Measurements from ENCODE around the gene FAM162B.
"Not testable (repeated sequence)": the region's sequence is repeated elsewhere in the genome, so short reads cannot be mapped to it uniquely, and the experiment has no call there.

The FAM162B gene

GRCh38 chr6:116726947-116727346 lies 38.6 kb downstream of the FAM162B start:
- no peak for DNase-seq (ENCODE audit: low spot score)

GRCh38 chr6:116714761-116715160 lies 50.8 kb downstream of the FAM162B start:
- DNase-seq (ENCODE audit: low spot score) = no peak

- no peak for DNase-seq (ENCODE audit: low spot score)
Observed at GRCh38 chr6:116714296-116714695, 51.2 kb downstream of the FAM162B start.

DNA sequence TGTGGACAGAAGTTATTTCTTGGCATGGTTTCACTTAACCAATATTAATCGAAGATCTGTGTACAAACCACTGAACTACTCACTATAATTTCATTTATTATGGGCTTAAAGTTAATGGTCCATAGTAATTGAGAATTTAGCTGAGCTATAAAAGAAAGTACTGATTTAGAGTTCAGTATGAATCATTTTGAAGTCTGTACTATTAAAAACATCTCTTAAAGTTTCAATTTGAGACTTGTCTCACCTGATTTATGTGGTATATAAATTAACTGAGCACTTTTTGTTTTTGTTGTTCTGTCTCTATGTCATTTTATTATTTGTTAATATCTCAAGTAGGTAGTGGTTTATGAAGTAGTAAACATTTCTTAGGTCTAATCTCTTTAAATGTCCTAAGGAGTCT lies 59.6 kb downstream of the FAM162B start:
- no peak for DNase-seq (ENCODE audit: low spot score)

DNA sequence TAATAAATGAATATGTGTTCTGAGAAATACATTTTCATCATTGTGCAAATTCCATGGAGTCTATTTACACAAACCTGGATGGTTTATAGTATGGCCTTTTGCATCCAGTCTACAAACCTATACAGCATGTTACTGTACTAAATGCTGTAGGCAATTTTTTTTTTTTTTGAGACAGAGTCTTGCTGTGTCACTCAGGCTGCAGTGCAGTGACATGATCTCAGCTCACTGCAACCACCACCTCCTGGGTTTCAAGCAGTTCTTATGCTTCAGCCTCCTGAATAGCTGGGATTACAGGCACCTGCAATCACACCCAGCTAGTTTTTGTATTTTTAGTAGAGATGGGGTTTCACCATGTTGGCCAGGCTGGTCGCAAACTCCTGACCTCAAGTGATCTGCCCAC lies 61.6 kb downstream of the FAM162B start:
- DNase-seq (ENCODE audit: low spot score) = not testable (repeated sequence)

Measured in activated CD4-positive, alpha-beta T cell treated with anti-CD3 and anti-CD28 coated beads, Interleukin-2, Interleukin-4, amounts not matched to agents 100 ng/mL and 50 ng/mL, durations not matched to agents 16 hours and 8 hours (primary cell).